ENCODE measurements around the gene VAV3.

The VAV3 gene

GRCh38 chr1:107633596-107633995 is 331.4 kb downstream of the VAV3 start:
- DNase-seq (ENCODE audit: low read depth) = no peak

GRCh38 chr1:107626073-107626796 is 338.7 kb downstream of the VAV3 start:
- DNase-seq (ENCODE audit: low read depth) = no peak

DNA sequence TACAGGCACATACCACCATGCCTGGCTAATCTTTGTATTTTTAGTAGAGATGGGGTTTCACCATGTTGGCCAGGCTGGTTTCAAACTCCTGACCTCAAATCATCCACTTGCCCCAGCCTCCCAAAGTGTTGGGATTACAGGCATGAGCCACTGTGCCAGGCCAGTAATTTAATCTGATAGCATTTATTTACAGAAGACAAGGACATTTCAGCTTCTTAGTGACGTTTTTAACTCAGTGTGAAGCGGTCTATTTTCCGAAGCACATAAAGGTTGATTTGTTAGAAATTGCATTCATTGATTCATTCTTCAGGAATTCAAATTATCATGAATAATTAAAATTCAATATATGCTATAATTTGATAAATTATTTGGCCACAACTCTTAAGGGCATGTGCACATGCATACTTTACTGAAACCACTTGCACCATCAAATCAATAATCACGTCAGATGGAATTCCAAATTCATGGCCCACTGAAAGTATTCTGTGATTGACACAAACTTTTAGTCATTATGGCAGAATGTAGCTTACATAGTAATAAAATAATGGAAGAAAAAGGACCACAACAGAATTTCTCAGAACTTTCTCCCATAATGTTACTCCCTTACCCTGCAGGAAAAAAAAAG is 339.5 kb downstream of the VAV3 start:
- DNase-seq (ENCODE audit: low read depth) = no peak

DNA sequence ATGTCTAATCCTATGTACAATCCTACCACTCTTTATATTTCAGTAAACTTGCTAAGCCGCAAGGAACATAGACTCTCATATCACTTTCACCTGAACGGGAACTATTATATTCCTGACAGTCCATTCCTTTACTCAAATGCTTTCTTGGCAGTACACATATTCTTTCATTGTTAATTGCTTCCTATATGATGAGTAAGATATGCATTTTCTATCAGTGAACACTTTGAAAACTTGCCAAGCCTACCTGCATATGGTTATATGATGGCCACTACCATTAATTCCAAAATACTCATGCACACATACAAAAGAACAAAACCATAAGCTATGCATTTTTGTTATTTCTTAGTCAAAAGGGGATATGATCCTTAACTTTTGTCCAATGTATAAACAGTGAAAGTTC is 341.5 kb downstream of the VAV3 start:
- DNase-seq (ENCODE audit: low read depth) = no peak

- no peak for DNase-seq (ENCODE audit: low read depth)
These were observed 342.0 kb downstream of the VAV3 start for GRCh38 chr1:107622966-107623365.

- DNase-seq (ENCODE audit: low read depth) = no peak
These were observed 342.4 kb downstream of the VAV3 start for GRCh38 chr1:107622535-107622934.

GRCh38 chr1:107620753-107621152 is 344.2 kb downstream of the VAV3 start:
- DNase-seq (ENCODE audit: low read depth) = no peak

DNA sequence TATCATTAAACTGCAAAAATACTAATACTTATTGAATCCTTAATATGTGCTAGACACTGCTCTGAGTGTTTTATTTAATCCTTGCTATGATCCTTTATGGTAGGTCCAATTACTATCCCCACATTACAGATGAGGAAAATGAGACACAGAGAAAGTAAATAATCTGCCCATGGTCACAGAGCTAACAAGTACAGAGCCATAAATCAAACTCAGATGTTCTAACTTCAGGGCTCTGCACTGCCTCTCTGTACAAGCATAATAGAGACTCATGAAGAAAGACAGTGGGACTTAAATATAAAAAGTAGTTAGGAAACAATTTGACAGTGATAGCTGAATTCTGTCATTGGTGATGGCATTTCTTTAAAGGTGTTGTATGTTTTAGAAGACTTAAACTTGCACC is 346.4 kb downstream of the VAV3 start:
- DNase-seq (ENCODE audit: low read depth) = no peak

GRCh38 chr1:107617921-107618320 is 347.1 kb downstream of the VAV3 start:
- DNase-seq (ENCODE audit: low read depth) = no peak

DNA sequence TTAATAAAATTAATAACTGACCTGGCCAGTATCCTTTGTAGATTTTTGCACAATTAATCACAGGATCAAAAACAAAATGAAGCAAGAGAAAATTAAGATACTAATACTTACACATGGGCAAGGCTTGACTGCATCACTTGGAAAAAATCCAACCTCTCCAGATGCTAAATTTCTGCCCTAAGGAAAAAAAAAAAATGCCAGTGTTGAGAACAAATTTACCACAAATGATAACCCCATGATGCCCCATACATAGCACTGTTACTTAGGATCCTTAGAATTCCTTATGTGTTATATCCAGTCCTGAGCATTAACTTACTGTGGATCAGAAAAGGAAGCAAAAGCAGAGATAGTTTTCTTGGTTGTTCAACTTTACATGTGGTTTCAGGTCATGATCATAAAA is 347.5 kb downstream of the VAV3 start:
- no peak for DNase-seq (ENCODE audit: low read depth)

GRCh38 chr1:107609808-107610207 is 355.2 kb downstream of the VAV3 start:
- no peak for DNase-seq (ENCODE audit: low read depth)

- no peak for DNase-seq (ENCODE audit: low read depth)
These were observed 360.2 kb downstream of the VAV3 start for GRCh38 chr1:107604825-107605224.

DNA sequence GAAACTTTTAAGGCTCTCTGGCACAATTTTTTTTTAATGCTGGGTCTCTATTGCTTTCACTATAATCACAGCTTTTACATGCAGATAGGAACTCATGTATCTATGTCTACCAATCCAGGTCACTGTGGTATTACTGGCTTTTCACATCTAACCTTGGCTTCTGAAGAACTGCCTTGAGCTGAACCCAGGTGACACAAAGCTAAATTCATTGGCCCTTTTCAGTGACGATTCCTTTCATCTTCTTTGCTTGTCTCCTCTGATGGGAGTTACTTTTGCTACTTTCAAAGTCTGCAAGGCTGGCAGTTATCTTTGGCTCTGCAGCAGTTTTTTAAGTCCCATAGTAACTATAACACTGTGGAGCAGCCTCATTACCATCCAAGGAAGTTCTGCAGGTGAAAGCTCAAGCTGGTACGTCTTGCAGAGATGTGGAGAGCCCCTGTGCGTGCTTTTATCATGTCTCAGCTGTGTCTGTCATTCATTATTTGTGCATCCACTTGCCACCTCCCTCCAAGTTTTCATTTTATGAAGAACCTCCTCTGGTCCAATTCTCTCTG is 364.3 kb downstream of the VAV3 start:
- DNase-seq (ENCODE audit: low read depth) = no peak

GRCh38 chr1:107599220-107599619 is 365.8 kb downstream of the VAV3 start:
- DNase-seq (ENCODE audit: low read depth) = no peak

DNA sequence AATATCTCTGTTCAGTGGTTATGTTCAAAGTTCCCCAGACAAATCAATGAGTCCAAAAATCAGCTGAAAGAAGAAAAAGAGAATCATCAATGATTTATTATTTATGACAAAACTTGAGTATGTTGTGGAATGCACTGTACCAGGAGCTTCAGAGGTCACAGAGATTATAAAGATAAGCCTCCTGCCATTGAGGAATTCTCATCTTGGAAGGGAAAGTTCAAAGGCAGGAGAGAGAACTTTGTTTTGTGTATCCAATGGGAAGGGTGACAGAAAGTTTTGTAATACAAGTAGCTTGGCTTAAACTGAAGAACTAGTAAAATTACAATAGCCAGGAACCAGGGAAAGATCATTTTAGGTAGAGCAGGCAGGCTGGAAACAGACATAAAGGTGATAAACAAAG is 367.7 kb downstream of the VAV3 start:
- DNase-seq (ENCODE audit: low read depth) = no peak

- DNase-seq (ENCODE audit: low read depth) = no peak
These were observed 370.4 kb downstream of the VAV3 start for GRCh38 chr1:107594536-107594935.

DNA sequence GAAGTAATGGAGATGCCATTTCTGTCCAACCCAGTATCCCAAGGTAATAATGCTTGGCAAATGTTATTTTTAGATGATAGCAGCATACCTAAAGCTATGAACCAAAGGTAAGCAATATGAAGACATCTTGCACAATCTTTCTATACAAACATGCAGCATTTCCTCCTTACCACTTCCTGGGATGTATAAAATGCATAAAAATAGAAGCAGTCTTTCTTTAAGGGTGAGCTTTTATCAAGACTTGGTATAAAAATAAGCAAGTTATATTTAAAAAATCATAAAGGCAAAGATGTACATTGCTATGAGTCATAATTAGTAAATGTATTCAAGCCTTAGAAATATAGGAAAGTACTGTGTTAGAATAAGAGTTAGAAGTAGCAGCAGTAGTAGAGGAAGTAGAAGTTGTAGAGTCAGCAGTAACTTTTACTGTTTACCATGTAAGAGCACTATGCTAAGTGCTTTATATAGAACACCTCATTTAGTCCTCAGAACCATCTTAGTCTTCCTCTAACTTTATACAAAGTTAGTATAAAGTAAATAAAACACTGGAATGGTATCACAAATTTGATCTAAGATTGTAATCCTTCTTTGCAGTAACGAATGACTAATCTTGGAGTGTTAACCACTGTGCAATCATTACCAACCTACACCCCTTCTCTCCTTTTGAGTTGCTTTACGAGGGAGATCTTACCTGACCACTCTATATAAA is 371.3 kb downstream of the VAV3 start:
- no peak for DNase-seq (ENCODE audit: low read depth)

DNA sequence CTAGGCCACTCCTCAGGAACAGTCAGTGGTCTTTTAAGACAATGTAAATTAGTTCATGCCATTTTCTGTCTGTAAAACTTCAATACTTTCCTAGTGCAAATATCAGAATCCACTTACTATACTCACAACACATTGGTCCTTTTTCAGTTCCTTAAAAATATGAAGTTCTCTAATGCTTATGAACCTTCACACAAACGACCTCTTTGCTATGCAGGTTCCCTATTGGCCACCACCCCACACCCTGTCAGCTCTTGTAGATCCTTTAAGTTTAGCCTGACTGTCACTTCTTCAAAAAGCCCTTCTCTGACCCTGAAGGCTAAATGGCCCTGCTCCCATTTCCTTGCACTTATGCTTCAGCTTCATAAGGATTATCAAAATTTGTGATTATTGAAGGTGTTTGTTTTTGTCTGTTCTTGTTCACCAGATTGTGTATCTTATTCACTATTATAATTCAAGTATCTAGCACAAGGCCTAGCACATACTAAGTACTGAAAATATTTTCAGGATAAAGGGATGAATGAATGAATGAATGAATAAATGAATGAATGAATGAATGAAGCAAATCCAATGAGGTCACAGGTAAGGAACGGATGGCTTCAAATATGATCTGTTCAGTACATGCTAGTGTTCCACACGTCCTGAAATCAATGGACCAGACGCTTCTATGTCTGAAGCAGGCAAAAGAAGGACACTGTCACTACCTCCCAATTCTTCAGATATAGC is 373.9 kb downstream of the VAV3 start:
- no peak for DNase-seq (ENCODE audit: low read depth)

GRCh38 chr1:107590087-107590486 is 374.9 kb downstream of the VAV3 start:
- no peak for DNase-seq (ENCODE audit: low read depth)

GRCh38 chr1:107588321-107588720 is 376.7 kb downstream of the VAV3 start:
- DNase-seq (ENCODE audit: low read depth) = no peak

DNA sequence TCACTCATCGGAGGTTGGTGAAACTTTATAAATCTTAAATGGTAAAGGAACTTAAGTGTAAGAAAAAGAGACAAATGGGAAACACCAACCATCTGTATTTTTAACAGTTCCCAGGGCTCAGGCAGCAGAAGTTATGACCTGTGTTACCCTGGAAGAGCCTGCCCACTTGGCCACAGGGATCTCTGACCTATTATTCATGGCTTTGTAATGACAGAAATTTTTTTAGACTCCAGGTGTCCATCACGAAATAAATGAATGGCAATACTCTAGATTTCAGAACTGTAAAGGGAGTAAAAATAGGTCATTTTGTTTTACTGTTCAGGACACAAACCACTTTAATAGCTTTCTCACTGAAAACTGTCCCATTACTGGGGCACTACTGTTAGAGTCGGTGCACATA is 389.8 kb downstream of the VAV3 start:
- no peak for DNase-seq (ENCODE audit: low read depth)

DNA sequence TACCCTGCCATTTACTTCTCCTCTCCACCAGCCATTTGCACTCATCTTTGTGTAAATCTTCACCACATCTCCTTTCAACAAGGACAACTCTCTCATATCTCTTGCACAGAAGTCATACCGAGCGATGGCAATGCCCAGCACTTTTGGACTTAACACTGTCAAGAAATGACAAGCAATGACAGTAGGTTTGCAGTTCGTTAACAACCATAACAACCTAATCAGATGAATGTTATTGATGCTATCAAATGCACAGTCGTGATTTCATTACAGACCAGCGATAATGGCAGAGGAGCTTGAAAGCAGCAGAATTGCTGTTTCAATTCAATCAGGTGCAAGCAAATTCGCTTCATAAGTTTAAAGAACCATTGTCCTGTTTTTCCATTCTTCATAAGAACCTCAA is 390.9 kb downstream of the VAV3 start:
- DNase-seq (ENCODE audit: low read depth) = no peak

Data from stimulated activated CD8-positive, alpha-beta memory T cell treated with anti-CD3 and anti-CD28 coated beads, Interleukin-12 subunit alpha, Interleukin-12 subunit beta, amount 100 ng/mL, for 4 hours (primary cell).